ENCODE results near the gene KRTAP5-2. TPM values are rescaled to one million over a fixed set of nuclear protein-coding genes. Genes with fewer than 3 reads are reported as not detected.
A peak's percentile ranks its signal among the peaks of the same experiment; 100 is the strongest.

KRTAP5-2 gene
- total and polyA plus RNA-seq, 9 of the 15 experiments (the other 6 are each of a cell fraction or from before 2014, with no cell fraction given) = not detected

DNA sequence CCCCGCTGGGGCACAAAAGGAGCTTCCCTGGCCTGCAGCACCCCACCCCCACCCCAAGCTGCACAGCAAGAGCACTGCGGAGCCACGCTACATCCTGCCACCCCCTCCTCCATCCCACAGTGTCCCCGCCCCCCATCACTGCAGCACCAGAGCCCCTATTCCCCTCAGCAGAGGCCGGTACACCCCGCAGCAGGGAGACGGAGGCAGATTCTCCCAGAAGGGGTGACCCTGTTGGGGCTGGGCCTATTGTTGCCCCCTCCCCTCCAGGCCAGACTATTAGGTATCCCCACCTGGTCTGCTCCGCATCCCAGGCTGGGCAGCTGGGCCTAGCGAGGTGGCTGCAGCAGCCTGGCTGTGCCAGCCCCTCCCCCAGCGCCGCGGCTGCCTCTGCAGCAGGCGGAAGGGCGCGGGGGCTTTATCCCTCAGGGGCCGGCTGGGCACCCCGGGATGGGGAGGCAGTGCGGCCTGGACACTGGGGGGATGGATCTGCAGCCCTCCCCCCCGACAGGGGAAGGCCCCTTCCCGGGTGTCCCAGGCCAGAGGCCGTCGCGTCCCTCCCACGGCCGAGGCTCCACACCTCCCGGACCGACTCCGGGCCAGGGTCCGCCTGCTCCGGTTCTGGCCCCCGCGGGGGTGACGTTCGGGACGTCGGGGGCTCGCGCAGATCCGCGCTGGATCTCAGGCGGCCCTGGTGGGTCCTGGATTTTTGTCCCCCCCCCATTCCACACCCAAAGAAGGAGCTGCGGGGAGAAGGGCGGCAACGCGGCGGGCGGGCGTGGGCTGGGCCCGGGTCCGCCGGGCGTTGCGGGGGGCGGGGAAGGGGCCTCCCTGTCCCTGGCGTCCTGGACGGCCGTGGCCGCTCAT is 27.0 kb downstream of the KRTAP5-2 start:
- peaks cover 0 to 18% of the 10 kb centered on the region in 2 experiments; a peak in 3 of 5 replicates for H3K27me3 ChIP-seq (ENCODE audit: control insufficient read depth in 2 of 2, insufficient read depth in 2 of 2, low read length in 2 of 2)
- H4K20me1 ChIP-seq (replicated peaks; ENCODE audit: control insufficient read depth, insufficient read depth, low read length) = peaks cover 41% of the 10 kb centered on the region
- in situ Hi-C loops (cut with MboI) (no loop called here), intact Hi-C loops (cut with micrococcal nuclease) (loop anchor here (5.0 to 10.0 kb wide), 3 partner anchors 116 to 456 kb away; no protein-coding TSS in a partner anchor)
- H3K4me2 ChIP-seq (ENCODE audit: insufficient read depth, low read length) = no peak overlapping the region
- H3K9me1 ChIP-seq (ENCODE audit: control insufficient read depth, insufficient read depth, low read length) = peaks cover 3% of the 10 kb centered on the region
- peak overlapping the region; percentile 34 to 74; a peak in 3 of 4 replicates for H3K9ac ChIP-seq (ENCODE audit: insufficient read depth in 1 of 2, low read depth in 2 of 2, low read length in 2 of 2)
- no peak overlapping the region for H3K27ac ChIP-seq (ENCODE audit: extremely low read depth, low read depth, low read length)
- no peak overlapping the region for H2AFZ ChIP-seq (ENCODE audit: low read depth, low read length)
- POLR2A ChIA-PET = interaction anchor here (0.7 to 1.1 kb wide), 3 partner anchors 22 to 291 kb away, joined by 3 to 4 read pairs (median 3); no protein-coding TSS in a partner anchor
- 19% methylated on average over 8 of the region's 58 CpGs for WGBS (ENCODE audit: insufficient coverage, low coverage, missing lambda C conversion rate)
- H3K36me3 ChIP-seq (ENCODE audit: control insufficient read depth, insufficient read depth, low read length) = no peaks in the 10 kb centered on the region
- ATAC-seq = no peak
- peak in 1 of 4 experiments; percentile 23 for DNase-seq (ENCODE audit: extremely low read depth in 1 of 4, low spot score in 3 of 4)
- no peak for FAIRE-seq
- H3K4me3 ChIP-seq = peak overlapping the region; percentile 28
- H3K9me3 ChIP-seq (replicated peaks; ENCODE audit: control insufficient read depth, insufficient read depth, low read depth, low read length) = no peaks in the 10 kb centered on the region
- no TSS peak for BruUV-seq (replicated peaks)
- peaks cover 0 to 52% of the 10 kb centered on the region in 2 experiments; a peak in 3 of 5 replicates for H3K4me1 ChIP-seq (replicated peaks in 1 of 2; ENCODE audit: control insufficient read depth in 2 of 2, insufficient read depth in 2 of 2, low read length in 2 of 2)
- CTCF ChIA-PET (ENCODE audit: low intra/inter-chr PET ratio) = interaction anchor here (0.7 kb wide), 1 partner anchor 370 kb away, joined by 4 read pairs; no protein-coding TSS in a partner anchor
- no peaks in the 10 kb centered on the region for H3K79me2 ChIP-seq (ENCODE audit: control insufficient read depth, insufficient read depth, low read length)
- TF ChIP-seq ZBTB7A (IDR thresholded peaks at IDR 0.05; ENCODE audit: borderline replicate concordance, control insufficient read depth, low read depth, low read length) (peak; percentile 16; the same call in 1 of the 2 replicates), SRSF1 (IDR thresholded peaks at IDR 0.05; ENCODE audit: low read depth, low read length) (no peak), ZFP30 (CRISPR knock-in tag; IDR thresholded peaks at IDR 0.05; ENCODE audit: borderline replicate concordance) (no peak), C11orf30 (IDR thresholded peaks at IDR 0.05; ENCODE audit: low read depth) (no peak), ATF6 (CRISPR knock-in tag; IDR thresholded peaks at IDR 0.05) (no peak), ZNF263 (CRISPR knock-in tag; IDR thresholded peaks at IDR 0.05; ENCODE audit: borderline replicate concordance) (0 out of 2 replicates have a peak, but pooled peaks have one; percentile 43), ZFX (CRISPR knock-in tag; IDR thresholded peaks at IDR 0.05) (peak; percentile 59), TFAP4 (CRISPR knock-in tag; IDR thresholded peaks at IDR 0.05; ENCODE audit: borderline replicate concordance) (no peak; the same call in 1 of the 2 replicates), ZNF217 (CRISPR knock-in tag; IDR thresholded peaks at IDR 0.05) (no peak), ZNF347 (CRISPR knock-in tag; IDR thresholded peaks at IDR 0.05; ENCODE audit: low read depth) (no peak), KDM4B (IDR thresholded peaks at IDR 0.05; ENCODE audit: borderline replicate concordance in 2 of 2, low read depth in 1 of 2) (no peak), RBFOX2 (IDR thresholded peaks at IDR 0.05; ENCODE audit: low read depth, low read length) (peak; percentile 52; the same call in 1 of the 2 replicates), ZFP91 (CRISPR knock-in tag; IDR thresholded peaks at IDR 0.05) (no peak)
- TF ChIP-seq, protein P1, sequence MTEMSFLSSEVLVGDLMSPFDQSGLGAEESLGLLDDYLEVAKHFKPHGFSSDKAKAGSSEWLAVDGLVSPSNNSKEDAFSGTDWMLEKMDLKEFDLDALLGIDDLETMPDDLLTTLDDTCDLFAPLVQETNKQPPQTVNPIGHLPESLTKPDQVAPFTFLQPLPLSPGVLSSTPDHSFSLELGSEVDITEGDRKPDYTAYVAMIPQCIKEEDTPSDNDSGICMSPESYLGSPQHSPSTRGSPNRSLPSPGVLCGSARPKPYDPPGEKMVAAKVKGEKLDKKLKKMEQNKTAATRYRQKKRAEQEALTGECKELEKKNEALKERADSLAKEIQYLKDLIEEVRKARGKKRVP (CRISPR knock-in tag; IDR thresholded peaks at IDR 0.05) = no peak

Measured in K562 (cell line).